MCF 10A (cell line): ENCODE measurements around the gene AKR1B1. TPM values are rescaled to one million over a fixed set of nuclear protein-coding genes. Genes with fewer than 3 reads are reported as not detected.

Experiments
- BruUV-seq: library from RNA; stranded (reverse); fragments of 400-500 nt; replicated peaks from 2 replicates; lab custom pipeline; 2021; lab: Mats Ljungman, UMichigan
- CTCF ChIA-PET: fragments of 300-600 bp; sonication (Branson Sonifier 250); formaldehyde crosslinking; extraction: SDS; loops from one replicate; lab custom pipeline; 2021; ENCODE audit warnings: antibody characterized with exemption, inconsistent platforms; lab: Yijun Ruan, JAX
- POLR2A ChIA-PET: fragments of 300-600, 350-650 bp; sonication (Branson Sonifier 250); formaldehyde crosslinking; extraction: SDS; loops from one replicate; lab custom pipeline; 2020; ENCODE audit warnings: antibody characterized with exemption, inconsistent platforms; lab: Yijun Ruan, JAX
- DNase-seq: peaks from one replicate; pipeline ENCODE4 v3.0.0-alpha.2; 2018; ENCODE audit not compliant: unreplicated experiment
- H3K27ac Mint-ChIP-seq: one replicate; pipeline ENCODE4 v1.8.0; 2022; ENCODE audit warnings: mild to moderate bottlenecking, low read depth, mixed read lengths; ENCODE audit not compliant: unreplicated experiment
- H3K27me3 Mint-ChIP-seq: one replicate; pipeline ENCODE4 v1.8.0; 2022; ENCODE audit warnings: mixed read lengths; ENCODE audit not compliant: insufficient read depth, unreplicated experiment
- H3K36me3 Mint-ChIP-seq: one replicate; pipeline ENCODE4 v1.8.0; 2022; ENCODE audit warnings: mild to moderate bottlenecking, moderate library complexity, mixed read lengths; ENCODE audit not compliant: insufficient read depth, unreplicated experiment
- H3K4me1 Mint-ChIP-seq: one replicate; pipeline ENCODE4 v1.8.0; 2022; ENCODE audit warnings: mixed read lengths; ENCODE audit not compliant: insufficient read depth, unreplicated experiment
- H3K4me3 Mint-ChIP-seq: one replicate; pipeline ENCODE4 v1.8.0; 2022; ENCODE audit warnings: mild to moderate bottlenecking, moderate library complexity, mixed read lengths; ENCODE audit not compliant: unreplicated experiment
- H3K9me3 Mint-ChIP-seq: one replicate; pipeline ENCODE4 v1.8.0; 2022; ENCODE audit warnings: mixed read lengths; ENCODE audit not compliant: unreplicated experiment
- intact Hi-C: fragments of 100-400 bp; cut with micrococcal nuclease; formaldehyde crosslinking; loops from 2 replicates; pipeline ENCODE4 v1.14.1; 2022
- total RNA-seq: library from RNA; stranded (reverse); gene quantifications from 2 replicates; pipeline ENCODE4 v1.2.3, GENCODE V29; 2022
- TF ChIP-seq, protein P1 (sequence below): fragments of 200-600 bp; IDR thresholded peaks from one replicate; pipeline ENCODE4 v1.8.0; 2022; ENCODE audit warnings: antibody characterized with exemption, mild to moderate bottlenecking; ENCODE audit not compliant: unreplicated experiment

AKR1B1 gene
- total RNA-seq, 1 experiment from 2014 or later = 128 TPM

DNA sequence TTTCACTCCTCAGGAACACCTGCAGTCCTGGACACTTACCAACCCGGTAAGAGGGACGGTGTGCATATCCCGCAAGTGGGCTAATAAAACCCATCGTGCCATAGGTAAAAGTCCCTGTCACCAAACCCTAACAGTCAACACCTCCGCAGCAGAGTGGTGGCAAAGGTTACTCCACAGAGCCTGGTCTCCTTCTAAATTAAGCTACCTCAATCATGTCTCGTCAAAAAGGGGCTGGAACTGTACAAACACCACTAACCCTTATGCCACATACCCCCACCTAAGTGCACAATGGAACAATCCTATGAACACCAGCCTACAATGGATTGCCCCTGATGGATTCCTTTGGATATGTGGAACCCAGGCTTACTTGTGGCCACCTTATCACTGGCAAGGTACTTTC lies 9.6 kb upstream of the AKR1B1 start:
- Mint-ChIP-seq H3K27me3 (no peaks in the 10 kb centered on the region), H3K36me3 (peaks cover 7% of the 10 kb centered on the region), H3K27ac (peak overlapping the region; percentile 37), H3K4me1 (peaks cover 20% of the 10 kb centered on the region), H3K4me3 (no peak overlapping the region), H3K9me3 (peaks cover 13% of the 10 kb centered on the region)
- POLR2A ChIA-PET = no interaction called here
- CTCF ChIA-PET = no interaction called here
- TF ChIP-seq, protein P1, sequence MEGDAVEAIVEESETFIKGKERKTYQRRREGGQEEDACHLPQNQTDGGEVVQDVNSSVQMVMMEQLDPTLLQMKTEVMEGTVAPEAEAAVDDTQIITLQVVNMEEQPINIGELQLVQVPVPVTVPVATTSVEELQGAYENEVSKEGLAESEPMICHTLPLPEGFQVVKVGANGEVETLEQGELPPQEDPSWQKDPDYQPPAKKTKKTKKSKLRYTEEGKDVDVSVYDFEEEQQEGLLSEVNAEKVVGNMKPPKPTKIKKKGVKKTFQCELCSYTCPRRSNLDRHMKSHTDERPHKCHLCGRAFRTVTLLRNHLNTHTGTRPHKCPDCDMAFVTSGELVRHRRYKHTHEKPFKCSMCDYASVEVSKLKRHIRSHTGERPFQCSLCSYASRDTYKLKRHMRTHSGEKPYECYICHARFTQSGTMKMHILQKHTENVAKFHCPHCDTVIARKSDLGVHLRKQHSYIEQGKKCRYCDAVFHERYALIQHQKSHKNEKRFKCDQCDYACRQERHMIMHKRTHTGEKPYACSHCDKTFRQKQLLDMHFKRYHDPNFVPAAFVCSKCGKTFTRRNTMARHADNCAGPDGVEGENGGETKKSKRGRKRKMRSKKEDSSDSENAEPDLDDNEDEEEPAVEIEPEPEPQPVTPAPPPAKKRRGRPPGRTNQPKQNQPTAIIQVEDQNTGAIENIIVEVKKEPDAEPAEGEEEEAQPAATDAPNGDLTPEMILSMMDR = no peak
- no TSS peak for BruUV-seq
- no peak for DNase-seq
- intact Hi-C loops = no loop called here

DNA sequence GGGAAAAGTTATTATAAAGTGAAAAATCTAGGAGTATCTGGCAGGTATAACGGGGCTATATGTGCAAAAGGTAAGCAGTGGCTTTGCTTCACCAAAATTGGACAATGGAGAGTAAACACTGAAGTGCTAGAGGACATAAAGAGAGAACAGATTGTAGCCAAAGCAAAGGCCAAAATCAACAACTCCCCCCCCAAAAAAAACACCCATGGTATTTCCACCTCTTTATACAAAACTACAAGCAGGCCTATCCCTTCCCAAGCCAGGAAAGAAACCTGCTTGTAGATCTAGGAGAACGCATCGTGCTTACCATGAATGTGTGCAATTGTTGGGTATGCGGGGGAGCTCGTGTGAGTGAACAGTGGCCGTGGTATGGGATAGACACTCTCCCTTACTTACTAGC lies 9.2 kb upstream of the AKR1B1 start:
- BruUV-seq = no TSS peak
- POLR2A ChIA-PET = no interaction called here
- Mint-ChIP-seq H3K27me3 (no peaks in the 10 kb centered on the region), H3K27ac (peak overlapping the region; percentile 37), H3K4me3 (no peak overlapping the region), H3K36me3 (peaks cover 7% of the 10 kb centered on the region), H3K4me1 (peaks cover 20% of the 10 kb centered on the region), H3K9me3 (peaks cover 13% of the 10 kb centered on the region)
- CTCF ChIA-PET = no interaction called here
- DNase-seq = no peak
- TF ChIP-seq, protein P1 = no peak
- intact Hi-C loops = no loop called here

DNA sequence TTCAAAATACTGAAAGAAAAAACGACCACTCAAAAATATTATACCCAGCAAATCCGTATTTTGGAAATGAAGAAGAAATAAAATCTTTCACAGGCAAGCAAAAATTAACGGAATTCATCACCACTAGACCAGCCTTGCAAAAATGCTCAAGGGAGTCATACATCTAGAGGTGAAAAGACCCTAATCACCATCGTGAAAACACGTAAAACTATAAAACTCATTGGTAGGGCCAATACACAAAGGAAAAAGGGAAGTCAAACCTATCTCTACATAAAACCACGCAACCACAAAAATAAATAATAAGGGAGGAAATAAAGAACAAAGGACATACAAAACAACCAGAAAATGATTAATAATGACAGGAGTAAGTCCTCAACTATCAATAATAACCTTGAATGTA lies 6.6 kb upstream of the AKR1B1 start:
- Mint-ChIP-seq H3K27ac (no peak overlapping the region), H3K4me1 (peaks cover 18% of the 10 kb centered on the region), H3K36me3 (peaks cover 7% of the 10 kb centered on the region), H3K4me3 (no peak overlapping the region), H3K9me3 (peaks cover 13% of the 10 kb centered on the region), H3K27me3 (no peaks in the 10 kb centered on the region)
- DNase-seq = no peak
- ChIA-PET CTCF (interaction anchor here (0.6 to 1.1 kb wide), 3 partner anchors 16 to 177 kb away, joined by 4 to 5 read pairs (median 5); no protein-coding TSS in a partner anchor), POLR2A (interaction anchor here (2.0 kb wide), 1 partner anchor 15 kb away, joined by 7 read pairs; no protein-coding TSS in a partner anchor)
- intact Hi-C loops = no loop called here
- BruUV-seq = no TSS peak
- TF ChIP-seq, protein P1 = no peak

- intact Hi-C loops = no loop called here
- DNase-seq = no peak
- no TSS peak for BruUV-seq
Measured at GRCh38 chr7:134464496-134464895, 5.6 kb upstream of the AKR1B1 start.

More at GRCh38 chr7:134464496-134464895, 5.6 kb upstream of the AKR1B1 start:
- CTCF ChIA-PET = interaction anchor here (0.7 to 1.1 kb wide), 2 partner anchors 28 to 682 kb away, joined by 3 to 5 read pairs; no protein-coding TSS in a partner anchor
- Mint-ChIP-seq H3K4me1 (peaks cover 26% of the 10 kb centered on the region), H3K27ac (no peak overlapping the region), H3K36me3 (peaks cover 7% of the 10 kb centered on the region), H3K27me3 (no peaks in the 10 kb centered on the region), H3K4me3 (no peak overlapping the region), H3K9me3 (peaks cover 13% of the 10 kb centered on the region)
- TF ChIP-seq, protein P1 = no peak
- POLR2A ChIA-PET = interaction anchor here (1.0 to 2.0 kb wide), 2 partner anchors 10 to 16 kb away, joined by 3 to 7 read pairs; no protein-coding TSS in a partner anchor
